Left cardiac atrium (tissue), 4 donors: Measurements from ENCODE around the gene ALG6. TPM values are rescaled to one million over a fixed set of nuclear protein-coding genes. Genes with fewer than 3 reads are reported as not detected.
"Not testable (repeated sequence)": the region's sequence is repeated elsewhere in the genome, so short reads cannot be mapped to it uniquely, and the experiment has no call there.

Experiments
- ATAC-seq, 2 donors: fragments of 200-7000 bp; cut with Tn5 transposase; one replicate each; pipeline ENCODE4 v1.9.1; 2020; ENCODE audit warnings: mild to moderate bottlenecking in 2 of 2, moderate library complexity in 2 of 2
- DNase-seq: peaks from one replicate; pipeline ENCODE4 v3.0.0-alpha.2; 2020
- intact Hi-C, 2 donors: fragments of 100-400 bp; cut with DNase I; formaldehyde crosslinking; loops; one replicate each; pipeline versions ENCODE4 v1.14.1 to v1.15.1; 2022 to 2023
- total RNA-seq, 2 donors: library from RNA; stranded (reverse); fragmentation: NEBNext Ultra II Directional; extraction: Animal tissue kit (Norgen Biotek cat#: 25700); gene quantifications; one replicate each; pipeline ENCODE4 v1.2.1, GENCODE V29; 2021
- donor health status: DM: no; HTN: yes; CAD: no.
- donor health status: DM: no; HTN: yes; CAD: no; lungs with severe emphysema.
- donor health status: DM: yes; HTN: yes; CAD: no.
- donor health status: Dilated cardiomyopathy.

Gene ALG6
- total RNA-seq, 2 donors from 2014 or later = 4.4 to 6.4 TPM

DNA sequence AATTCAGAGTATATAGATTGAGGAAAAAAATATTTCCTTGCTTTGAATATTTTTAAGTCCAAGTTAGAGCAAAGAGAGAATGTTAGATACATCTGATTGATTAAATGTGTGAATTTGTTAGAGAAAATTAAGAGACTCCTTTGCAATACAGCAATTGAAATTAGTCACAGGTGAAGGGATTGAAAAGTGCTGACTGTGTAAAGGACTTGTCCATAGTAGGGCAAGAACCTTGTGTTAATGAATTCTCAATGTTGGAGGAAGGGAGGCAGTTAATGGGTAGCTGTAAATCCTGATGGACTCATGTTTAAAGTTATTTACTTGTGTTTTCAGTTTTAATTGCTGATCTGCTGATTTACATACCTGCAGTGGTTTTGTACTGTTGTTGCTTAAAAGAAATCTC is 38.6 kb downstream of the ALG6 start:
- no peak for ATAC-seq
- intact Hi-C loops = no loop called here
- no peak for DNase-seq

DNA sequence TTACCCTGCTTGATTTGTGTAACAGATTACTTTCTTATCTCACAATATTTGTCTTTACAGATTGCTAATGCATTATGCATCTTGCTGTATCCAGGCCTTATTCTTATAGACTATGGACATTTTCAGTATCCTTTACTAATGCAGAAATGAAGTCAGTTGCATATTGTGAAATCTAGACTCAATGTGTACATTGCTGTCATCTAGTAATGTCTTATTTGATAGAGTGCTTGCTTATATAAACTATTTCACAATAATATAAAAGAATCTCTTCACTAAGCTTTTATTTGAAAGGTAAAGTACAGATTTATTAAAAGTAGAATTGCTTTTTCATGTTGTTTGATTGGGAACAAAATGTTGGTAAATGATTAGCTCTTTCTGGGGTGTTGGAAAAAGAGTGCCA is 39.6 kb downstream of the ALG6 start:
- intact Hi-C loops = no loop called here
- DNase-seq = no peak
- ATAC-seq = no peak

DNA sequence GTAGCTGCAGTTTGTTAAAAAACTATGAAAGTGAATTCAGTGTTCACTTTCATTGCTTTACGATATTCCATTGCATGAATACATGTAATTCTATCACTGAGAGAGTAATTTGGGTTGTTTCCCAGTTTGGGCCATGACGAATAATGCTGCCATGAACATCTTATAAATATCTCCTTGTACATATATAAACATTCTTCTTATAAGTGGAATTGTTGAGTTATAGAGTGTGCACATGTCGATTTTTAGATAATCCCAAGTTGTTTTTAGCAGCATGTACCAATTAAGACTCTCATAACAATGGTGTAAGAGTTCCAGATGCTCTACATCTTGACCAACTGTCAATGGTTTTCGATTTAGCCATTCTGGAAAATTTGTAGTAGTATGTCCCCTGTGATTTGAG is 40.9 kb downstream of the ALG6 start:
- no peak for ATAC-seq
- no peak for DNase-seq
- intact Hi-C loops = no loop called here

DNA sequence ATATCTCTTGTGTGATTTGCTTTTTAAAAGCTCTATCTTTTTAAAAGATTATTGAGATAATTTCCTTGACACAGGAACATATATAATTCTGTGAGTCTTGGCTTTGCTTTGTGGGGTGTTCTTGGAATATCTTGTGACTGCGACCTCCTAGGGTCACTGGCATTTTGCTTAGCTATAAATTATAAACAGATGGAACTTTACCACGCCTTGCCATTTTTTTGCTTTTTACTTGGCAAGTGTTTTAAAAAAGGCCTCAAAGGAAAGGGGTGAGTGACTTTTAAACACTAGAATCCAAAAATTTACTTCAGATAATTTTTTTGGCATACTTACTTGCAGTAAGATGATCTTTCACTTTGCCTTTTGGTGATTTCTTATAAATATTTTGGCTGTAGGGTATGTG is 43.6 kb downstream of the ALG6 start:
- intact Hi-C loops = no loop called here
- no peak for DNase-seq
- ATAC-seq = no peak

DNA sequence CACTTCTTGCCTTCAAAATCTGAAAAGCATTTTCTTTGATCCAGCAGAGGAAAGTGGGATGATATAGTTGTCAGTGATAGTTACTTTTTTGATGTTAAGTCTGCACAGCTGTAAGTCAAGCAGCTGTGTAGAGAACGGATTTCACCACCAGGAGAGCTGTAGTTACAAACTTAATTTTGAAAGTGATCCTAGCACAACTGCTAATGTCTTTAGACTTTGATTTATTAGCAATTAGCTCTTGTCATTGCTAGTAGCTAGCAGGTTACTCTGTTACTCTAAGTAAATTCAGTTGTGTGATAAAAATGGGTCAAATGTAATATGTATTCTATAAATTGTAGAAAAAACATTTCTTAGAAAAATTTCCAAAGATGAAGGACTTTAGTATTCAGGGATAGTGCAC is 46.0 kb downstream of the ALG6 start:
- intact Hi-C loops = no loop called here
- ATAC-seq (no peak), DNase-seq (no peak)

DNA sequence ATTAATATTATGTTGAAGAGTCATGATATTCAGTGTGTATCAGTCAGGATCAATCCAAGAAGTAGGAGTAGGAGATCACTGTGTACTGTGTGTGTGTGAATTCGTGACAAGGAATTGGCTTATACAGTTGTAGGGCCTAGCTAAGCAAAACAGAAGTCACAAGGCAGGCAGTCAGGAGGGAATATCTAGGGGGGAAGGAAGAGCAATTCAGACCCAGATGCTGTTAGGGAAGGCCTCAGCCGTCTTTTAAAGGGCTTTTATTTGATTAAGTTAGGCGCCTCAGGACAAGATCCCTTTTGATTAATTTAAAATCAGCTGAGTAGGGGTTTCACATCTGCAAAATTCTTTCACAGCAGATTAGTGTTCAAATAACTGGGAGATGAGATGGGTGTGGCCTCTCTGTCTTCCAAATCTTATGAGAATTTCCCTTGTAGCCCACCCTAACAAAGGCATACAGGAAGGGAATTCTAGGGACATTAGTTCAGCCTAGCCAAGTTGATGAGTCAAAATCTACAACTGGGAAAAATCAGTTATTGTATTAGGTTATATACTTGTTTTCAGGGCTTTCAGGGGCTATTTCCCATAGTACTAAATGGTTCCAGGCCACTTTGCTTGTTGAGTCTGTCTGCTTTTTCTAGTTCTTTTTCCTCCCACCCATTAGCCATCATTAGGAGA is 47.4 kb downstream of the ALG6 start:
- DNase-seq = no peak
- ATAC-seq = no peak
- intact Hi-C loops = no loop called here

DNA sequence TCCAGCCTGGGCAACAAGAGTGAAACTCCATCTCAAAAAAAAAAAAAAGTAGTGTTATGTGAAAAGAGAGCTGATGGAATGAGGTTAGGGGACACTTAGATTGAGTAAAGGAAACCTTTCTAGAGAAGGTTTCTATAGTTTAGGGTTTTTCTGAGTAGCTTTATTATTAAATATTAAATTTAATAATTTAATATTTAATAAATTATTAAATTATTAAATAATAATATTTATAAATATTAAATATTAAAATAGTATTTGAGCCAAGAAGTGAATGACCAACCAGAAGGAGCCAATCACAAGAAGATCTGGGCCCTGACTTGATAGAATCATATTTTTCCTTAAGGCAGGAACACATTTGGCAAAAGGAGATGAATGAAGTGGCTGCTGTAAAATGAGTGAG is 50.7 kb downstream of the ALG6 start:
- intact Hi-C loops = no loop called here
- ATAC-seq = no peak
- DNase-seq = no peak

DNA sequence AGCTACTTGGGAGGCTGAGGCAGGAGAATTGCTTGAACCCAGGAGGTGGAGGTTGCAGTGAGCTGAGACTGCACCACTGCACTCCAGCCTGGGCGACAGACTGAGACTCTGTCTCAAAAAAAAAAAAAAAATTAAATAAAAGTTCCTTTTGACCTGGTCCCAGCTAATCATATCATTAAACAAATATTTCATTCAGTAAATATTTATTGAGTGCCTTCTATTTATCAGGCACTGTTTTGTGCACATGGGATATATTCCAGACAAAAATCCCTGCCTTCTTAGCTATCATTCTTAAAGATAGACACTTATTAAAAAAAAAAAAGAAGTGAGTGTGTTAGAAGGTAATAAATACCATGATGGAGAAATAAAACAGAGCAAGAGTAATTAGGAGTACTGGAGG is 53.3 kb downstream of the ALG6 start:
- ATAC-seq, DNase-seq, intact Hi-C loops: not testable (repeated sequence)

DNA sequence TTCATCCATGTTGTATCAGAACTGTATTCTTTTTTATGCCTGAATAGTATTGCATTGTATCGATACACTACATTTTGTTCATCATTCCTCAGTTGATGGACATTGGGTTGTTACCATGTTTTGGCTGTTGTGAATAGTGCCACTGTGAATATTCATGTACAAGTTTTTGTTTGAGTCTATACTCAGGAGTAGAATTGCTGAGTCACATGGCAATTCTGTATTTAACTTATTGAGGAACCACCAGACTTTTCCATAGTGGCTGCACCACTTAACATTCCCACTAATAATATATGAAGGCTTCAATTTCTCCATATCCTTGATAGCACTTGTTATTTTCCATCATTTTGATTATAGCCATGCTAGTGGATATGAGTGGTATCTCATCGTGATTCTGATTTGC is 56.2 kb downstream of the ALG6 start:
- intact Hi-C loops = no loop called here
- no peak for DNase-seq
- no peak for ATAC-seq

DNA sequence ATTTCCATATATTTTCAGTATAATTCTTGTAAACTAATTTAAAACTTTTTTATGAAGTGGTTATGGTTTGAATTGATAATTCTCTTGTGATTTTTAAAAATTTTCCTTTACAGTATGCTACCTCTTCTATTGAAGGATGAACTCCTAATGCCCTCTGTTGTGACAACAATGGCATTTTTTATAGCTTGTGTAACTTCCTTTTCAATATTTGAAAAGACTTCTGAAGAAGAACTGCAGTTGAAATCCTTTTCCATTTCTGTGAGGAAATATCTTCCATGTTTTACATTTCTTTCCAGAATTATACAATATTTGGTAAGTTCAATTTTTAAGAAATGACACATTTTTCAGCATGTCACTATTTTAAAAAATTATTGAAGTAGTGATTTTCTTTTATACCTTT is 61.4 kb downstream of the ALG6 start:
- ATAC-seq = no peak
- intact Hi-C loops = no loop called here
- no peak for DNase-seq

DNA sequence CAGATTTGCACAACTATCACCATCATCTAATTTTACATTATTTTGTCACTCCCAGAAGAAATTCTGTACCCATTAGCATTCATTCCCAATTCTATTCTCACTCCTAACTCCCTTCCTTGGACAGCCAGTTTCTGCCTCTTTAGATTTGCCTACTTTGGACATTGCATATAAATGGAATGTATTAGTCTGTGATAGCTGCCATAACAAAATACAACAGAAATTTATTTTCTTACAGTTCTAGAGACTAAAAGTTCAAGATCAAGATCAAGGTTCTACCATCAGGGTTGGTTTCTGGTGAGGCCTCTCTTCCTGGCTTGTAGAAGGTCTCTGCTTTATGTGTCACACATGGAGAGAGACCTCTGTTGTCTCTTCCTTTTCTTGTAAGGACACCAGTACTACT is 61.9 kb downstream of the ALG6 start:
- DNase-seq (no peak), ATAC-seq (no peak)
- intact Hi-C loops = no loop called here

DNA sequence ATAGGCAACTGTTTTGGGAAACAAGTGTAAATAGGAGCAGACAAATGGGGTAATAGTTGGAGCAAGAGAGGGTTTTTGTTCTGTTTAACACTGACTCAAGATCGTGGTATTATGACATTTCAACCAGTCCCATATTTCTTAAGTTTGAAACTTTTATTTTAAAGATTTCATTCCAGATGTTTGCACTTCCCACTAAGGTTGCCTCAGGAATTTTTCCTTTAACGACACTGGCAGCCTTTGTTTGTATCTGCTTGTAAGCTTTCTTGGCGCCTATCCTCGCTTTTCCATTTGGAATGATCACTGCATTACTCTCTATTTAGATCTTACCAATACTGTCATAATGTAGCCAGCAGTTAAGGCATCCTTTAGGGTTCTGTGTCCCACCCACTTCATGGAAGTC is 67.7 kb downstream of the ALG6 start:
- no peak for ATAC-seq
- DNase-seq = no peak
- intact Hi-C loops = no loop called here

DNA sequence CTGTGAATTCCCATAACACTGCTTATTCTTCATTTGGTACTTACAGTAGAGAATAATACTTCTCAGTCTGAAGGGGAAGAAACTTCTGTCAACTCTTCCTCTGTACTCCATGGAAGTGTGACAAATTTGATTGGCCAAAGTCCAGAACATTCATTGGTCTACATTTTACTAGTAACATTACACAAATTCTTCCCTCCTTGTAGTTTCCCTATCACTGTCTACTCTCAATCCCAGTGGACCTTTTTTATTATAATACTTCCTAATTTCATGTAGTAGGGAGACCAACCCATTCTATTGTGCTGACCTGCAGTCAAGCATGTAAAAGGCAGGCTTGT is 74.7 kb downstream of the ALG6 start:
- ATAC-seq (no peak), DNase-seq (no peak)
- intact Hi-C loops = loop anchor here in 1 of 2 donors (5.0 kb wide), 1 partner anchor 600 kb away; no protein-coding TSS in a partner anchor

DNA sequence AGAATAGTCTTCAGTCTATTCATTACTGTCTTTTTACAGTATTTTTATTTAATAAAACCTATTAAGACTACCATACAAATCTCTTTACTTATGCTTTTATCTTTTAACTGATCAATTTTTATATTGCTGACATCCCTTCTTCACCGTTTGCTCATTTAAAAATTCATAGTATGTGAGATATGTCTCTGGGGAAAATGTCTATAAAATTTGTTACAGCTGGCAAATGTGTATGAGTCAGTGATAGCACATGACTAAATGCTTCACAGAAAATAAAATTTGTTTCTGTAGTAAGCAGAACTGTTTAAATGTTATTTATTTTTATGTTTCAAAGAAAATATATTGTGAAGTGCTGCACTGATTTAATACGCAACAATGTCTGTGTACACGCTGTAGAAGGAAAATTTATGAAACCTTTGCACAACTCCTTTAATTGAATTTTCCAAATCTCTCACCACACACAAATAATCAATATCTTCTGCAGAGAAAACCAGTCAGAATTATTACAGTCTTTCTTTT is 81.4 kb downstream of the ALG6 start:
- intact Hi-C loops = no loop called here
- no peak for DNase-seq
- ATAC-seq = no peak

DNA sequence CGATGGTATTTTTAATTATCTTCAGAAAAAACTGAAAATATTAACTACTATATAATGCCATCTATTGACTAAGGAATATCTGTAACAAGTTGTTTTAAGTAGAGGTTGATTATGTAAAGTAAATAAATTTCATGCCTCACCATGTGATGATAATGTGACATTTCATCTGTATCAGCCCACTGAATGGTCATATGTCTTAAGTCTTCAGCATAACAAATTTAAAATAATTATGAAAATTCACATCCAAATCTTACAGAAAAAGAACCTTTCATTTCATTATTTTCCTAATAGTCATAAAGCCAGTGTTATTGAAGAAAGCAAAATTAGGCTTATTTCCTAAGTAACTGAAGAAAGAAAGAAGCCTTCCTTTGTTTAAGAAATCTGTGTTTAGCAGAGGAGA is 83.0 kb downstream of the ALG6 start:
- intact Hi-C loops = no loop called here
- ATAC-seq (no peak), DNase-seq (no peak)

DNA sequence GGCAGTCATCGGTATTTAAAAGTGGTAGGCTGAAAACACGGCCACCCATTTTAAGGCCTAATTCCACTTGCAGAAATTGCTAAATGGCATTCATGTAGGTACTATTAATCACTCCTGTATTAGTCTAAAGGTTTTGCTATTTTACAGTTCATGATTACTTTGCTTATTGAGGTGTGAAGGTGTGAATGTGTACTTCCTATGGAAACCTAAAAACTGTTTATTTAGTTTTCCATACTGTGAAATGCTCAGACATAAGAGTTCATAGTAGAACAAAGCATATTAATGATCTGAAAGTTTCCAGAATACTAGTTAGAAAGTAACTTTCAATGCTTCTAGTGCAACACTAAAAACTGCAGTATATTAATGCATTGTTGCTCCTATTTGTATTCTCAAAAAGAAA is 85.8 kb downstream of the ALG6 start:
- no peak for ATAC-seq
- intact Hi-C loops = no loop called here
- no peak for DNase-seq

DNA sequence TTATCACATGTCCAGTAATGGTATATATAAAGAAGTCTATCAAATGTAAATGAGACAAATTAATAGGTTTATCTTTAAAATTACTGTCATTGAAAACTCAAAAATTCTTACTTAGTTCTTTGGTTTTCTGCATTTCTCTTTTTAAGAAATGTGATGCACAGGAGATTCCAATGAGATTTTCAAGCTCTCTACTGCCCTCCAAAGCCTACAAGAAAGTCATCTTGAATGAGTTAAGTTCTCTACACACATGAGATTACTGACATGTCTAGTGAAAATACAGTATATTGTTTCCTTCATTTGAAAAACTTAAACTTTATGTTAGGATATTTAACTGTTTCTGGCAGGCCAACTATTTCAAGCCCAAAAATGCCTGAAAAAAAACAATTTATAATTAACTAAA is 86.8 kb downstream of the ALG6 start:
- ATAC-seq (no peak), DNase-seq (no peak)
- intact Hi-C loops = no loop called here

DNA sequence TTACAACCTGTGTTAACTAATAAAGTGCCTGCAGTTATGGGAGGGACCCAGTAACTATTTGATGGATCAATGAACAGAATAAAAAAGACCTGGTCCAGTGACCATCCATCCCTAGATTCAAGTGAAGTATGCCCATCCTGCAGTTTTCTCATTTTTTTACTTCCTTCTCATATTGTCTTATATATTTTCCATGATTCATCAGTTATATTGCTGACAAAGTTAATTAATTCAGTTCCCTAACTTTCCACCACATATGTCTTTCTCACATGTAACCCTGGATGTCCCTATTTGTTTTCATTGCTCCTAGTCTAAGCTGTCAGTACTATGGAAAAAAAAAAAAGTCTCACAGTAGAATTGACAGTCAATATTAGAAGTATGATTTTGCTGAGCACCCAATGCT is 91.3 kb downstream of the ALG6 start:
- intact Hi-C loops = no loop called here
- ATAC-seq = no peak

DNA sequence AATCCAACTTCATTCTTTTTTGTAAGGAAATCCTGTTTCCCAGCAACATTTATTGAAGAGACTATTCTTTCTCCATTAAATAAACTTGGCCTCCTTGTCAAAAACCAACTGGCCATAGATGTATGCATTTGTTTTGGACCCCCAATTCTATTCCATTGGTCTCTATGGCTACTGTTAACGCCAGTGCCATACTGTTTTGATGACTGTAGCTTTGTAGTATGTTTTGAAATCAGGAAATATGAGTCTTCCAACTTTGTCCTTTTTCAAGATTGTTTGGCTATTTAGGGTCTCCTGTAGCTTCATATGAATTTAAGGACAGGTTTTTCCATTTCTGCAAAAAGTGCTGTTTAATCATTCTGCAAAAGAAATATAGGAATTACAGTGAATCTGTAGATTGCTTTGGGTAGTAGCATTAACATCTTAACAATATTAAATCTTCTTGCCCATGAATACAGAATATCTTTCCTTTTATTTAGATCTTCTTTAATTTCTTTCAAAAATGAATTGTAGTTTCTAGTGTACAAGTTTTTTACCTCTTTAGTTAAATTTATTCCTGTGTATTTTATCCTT is 94.3 kb downstream of the ALG6 start:
- DNase-seq = no peak
- intact Hi-C loops = no loop called here
- no peak for ATAC-seq

More for the DNA sequence above, 91.3 kb downstream of the ALG6 start:
- DNase-seq = no peak

DNA sequence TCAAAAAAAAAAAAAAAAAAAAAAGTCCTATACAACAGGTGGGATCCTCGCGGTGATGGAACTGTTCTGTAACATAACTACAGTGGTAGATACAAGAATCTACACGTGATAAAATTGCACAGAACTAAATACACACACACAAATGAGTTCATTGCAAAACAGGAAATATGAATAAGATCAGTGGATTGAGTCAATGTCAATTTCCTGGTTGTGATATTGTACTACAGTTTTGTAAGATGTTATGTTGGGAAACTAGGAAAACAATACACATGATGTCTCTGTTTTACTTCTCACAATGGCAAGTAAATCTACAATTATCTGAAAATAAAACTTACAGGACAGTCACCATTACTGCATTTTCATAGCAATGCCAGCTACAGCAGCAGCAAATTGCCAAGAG is 95.8 kb downstream of the ALG6 start:
- intact Hi-C loops = no loop called here
- no peak for ATAC-seq
- no peak for DNase-seq

DNA sequence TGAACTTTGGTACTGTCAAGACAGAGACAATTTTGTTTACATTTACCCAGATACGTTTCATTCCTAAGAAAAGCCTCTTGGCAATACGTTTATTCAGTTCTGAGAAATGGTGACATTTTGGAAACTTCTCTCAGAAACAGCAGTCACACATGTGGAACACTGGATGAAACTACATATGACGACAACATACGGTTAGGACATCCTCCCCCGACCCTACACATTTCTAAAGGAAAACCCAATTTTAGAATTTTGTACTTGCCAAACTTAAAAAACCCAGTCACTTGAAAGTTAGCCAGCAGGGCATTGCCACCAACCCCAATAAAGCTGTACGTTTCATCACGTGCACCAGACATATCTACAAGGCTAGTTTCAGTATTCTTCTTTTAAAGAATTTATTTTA is 98.8 kb downstream of the ALG6 start:
- intact Hi-C loops = no loop called here
- ATAC-seq (no peak), DNase-seq (no peak)

DNA sequence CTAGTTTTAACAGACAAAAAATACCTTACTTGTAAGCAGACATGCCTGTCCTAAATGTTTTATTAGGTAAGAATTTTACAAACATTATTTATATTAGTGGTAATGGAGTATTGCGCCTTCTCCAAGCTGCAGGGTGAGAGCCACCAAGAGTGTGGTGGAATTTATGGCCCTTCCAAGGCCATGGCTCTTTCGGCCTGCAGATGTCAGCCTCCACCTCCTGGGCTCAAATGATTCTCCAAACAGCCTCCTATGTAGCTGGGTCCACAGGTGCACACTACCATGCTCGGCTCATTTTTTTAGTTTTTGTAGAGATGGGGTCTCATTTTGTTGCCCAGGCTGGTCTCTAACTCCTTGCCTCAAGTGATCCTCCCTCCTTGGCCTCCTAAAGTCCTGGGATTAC is 99.3 kb downstream of the ALG6 start:
- intact Hi-C loops = no loop called here
- DNase-seq (no peak), ATAC-seq (no peak)
